Thyroid gland (tissue), 4 donors: Measurements from ENCODE around the gene NCMAP.

Source experiments
- POLR2A ChIP-seq, 2 donors: fragments of 450-650 bp; IDR thresholded peaks; one replicate each; pipeline ENCODE4 v1.6.1; 2017; ENCODE audit warnings: antibody characterized with exemption in 2 of 2, mild to moderate bottlenecking in 2 of 2, moderate library complexity in 1 of 2
- TF ChIP-seq, protein P1 (sequence below), 6 experiments: fragments of 200-600 bp in 3 of 6; fragments of 450-650 bp in 3 of 6; sonication (generic) in 3 of 6; IDR thresholded peaks; one replicate each; pipeline ENCODE4 v1.5.1; 2016 to 2019; ENCODE audit warnings: antibody characterized with exemption in 6 of 6, mild to moderate bottlenecking in 2 of 6, inconsistent platforms in 1 of 6, moderate library complexity in 1 of 6

DNA sequence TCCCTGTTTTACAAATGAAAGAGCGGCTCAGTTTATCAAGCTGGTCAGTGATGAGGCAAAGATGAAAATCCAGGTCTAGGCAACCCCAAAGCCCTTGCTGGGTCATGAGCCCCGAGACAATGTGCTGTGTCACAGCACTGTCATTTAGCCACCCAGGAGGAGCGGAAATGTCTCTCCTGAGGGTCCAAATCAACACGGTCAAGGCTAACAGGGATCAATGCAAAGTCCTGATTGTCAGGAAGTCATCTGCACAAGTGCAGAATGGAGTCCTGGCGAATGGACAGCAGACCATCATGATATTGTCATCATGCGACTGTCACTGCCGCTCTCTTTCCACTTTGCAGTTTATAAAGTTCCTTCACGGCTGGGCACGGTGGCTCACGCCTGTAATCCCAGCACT lies 30.2 kb downstream of the NCMAP start:
- TF ChIP-seq, protein P1, sequence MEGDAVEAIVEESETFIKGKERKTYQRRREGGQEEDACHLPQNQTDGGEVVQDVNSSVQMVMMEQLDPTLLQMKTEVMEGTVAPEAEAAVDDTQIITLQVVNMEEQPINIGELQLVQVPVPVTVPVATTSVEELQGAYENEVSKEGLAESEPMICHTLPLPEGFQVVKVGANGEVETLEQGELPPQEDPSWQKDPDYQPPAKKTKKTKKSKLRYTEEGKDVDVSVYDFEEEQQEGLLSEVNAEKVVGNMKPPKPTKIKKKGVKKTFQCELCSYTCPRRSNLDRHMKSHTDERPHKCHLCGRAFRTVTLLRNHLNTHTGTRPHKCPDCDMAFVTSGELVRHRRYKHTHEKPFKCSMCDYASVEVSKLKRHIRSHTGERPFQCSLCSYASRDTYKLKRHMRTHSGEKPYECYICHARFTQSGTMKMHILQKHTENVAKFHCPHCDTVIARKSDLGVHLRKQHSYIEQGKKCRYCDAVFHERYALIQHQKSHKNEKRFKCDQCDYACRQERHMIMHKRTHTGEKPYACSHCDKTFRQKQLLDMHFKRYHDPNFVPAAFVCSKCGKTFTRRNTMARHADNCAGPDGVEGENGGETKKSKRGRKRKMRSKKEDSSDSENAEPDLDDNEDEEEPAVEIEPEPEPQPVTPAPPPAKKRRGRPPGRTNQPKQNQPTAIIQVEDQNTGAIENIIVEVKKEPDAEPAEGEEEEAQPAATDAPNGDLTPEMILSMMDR (IDR thresholded peaks at IDR 0.05): no peak
- TF ChIP-seq POLR2A (IDR thresholded peaks at IDR 0.05): no peak
